ENCODE data around the gene TENT4B.

TENT4B gene

GRCh38 chr16:50251375-50252081, 98.4 kb downstream of the TENT4B start:
- TF ChIP-seq TEAD4 (IDR thresholded peaks at IDR 0.05) (no peak), RAD21 (IDR thresholded peaks at IDR 0.05; ENCODE audit: low read depth) (no peak)

- no peak for TF ChIP-seq CREB1 (IDR thresholded peaks at IDR 0.05; ENCODE audit: low read depth)
- no peak for TF ChIP-seq USF1 (IDR thresholded peaks at IDR 0.05)
- no peak for TF ChIP-seq TEAD4 (IDR thresholded peaks at IDR 0.05)
- no peak for TF ChIP-seq FOXM1 (IDR thresholded peaks at IDR 0.05; ENCODE audit: borderline replicate concordance, low read depth)
- no peak for TF ChIP-seq YY1 (IDR thresholded peaks at IDR 0.05; ENCODE audit: low read depth)
- no peak for TF ChIP-seq MAX (IDR thresholded peaks at IDR 0.05)
- TF ChIP-seq RAD21 (IDR thresholded peaks at IDR 0.05; ENCODE audit: low read depth), result no peak
- no peak for TF ChIP-seq EGR1 (IDR thresholded peaks at IDR 0.05)
- no peak for TF ChIP-seq CEBPB (IDR thresholded peaks at IDR 0.05)
- TF ChIP-seq EP300 (IDR thresholded peaks at IDR 0.05; ENCODE audit: borderline replicate concordance), result no peak
- no peak for TF ChIP-seq TAF1 (IDR thresholded peaks at IDR 0.05; ENCODE audit: low read depth)
These were observed 99.0 kb downstream of the TENT4B start for GRCh38 chr16:50252082-50252611.

- no peak for TF ChIP-seq CREB1 (IDR thresholded peaks at IDR 0.05; ENCODE audit: low read depth)
These were observed 99.9 kb downstream of the TENT4B start for GRCh38 chr16:50252874-50253513.

- TF ChIP-seq EGR1 (IDR thresholded peaks at IDR 0.05) (no peak), YY1 (IDR thresholded peaks at IDR 0.05; ENCODE audit: low read depth) (no peak), TCF12 (IDR thresholded peaks at IDR 0.05; ENCODE audit: low read depth) (no peak), ZBTB7A (IDR thresholded peaks at IDR 0.05; ENCODE audit: low read depth) (no peak), CEBPB (IDR thresholded peaks at IDR 0.05) (no peak), RAD21 (IDR thresholded peaks at IDR 0.05; ENCODE audit: low read depth) (no peak), EP300 (IDR thresholded peaks at IDR 0.05; ENCODE audit: borderline replicate concordance) (no peak)
These were observed 100.4 kb downstream of the TENT4B start for GRCh38 chr16:50253514-50253910.

GRCh38 chr16:50254072-50254471, 101.0 kb downstream of the TENT4B start:
- TF ChIP-seq FOXM1 (IDR thresholded peaks at IDR 0.05; ENCODE audit: borderline replicate concordance, low read depth), result no peak
- no peak for TF ChIP-seq TAF1 (IDR thresholded peaks at IDR 0.05; ENCODE audit: low read depth)
- no peak for TF ChIP-seq REST (IDR thresholded peaks at IDR 0.05; ENCODE audit: low read depth)
- TF ChIP-seq EGR1 (IDR thresholded peaks at IDR 0.05), result no peak
- no peak for TF ChIP-seq TCF12 (IDR thresholded peaks at IDR 0.05; ENCODE audit: low read depth)
- no peak for TF ChIP-seq RAD21 (IDR thresholded peaks at IDR 0.05; ENCODE audit: low read depth)
- TF ChIP-seq CREB1 (IDR thresholded peaks at IDR 0.05; ENCODE audit: low read depth), result no peak
- no peak for TF ChIP-seq YY1 (IDR thresholded peaks at IDR 0.05; ENCODE audit: low read depth)
- TF ChIP-seq USF1 (IDR thresholded peaks at IDR 0.05), result no peak
- TF ChIP-seq MAX (IDR thresholded peaks at IDR 0.05), result no peak
- TF ChIP-seq CEBPB (IDR thresholded peaks at IDR 0.05), result no peak
- no peak for TF ChIP-seq ZBTB7A (IDR thresholded peaks at IDR 0.05; ENCODE audit: low read depth)
- no peak for TF ChIP-seq EP300 (IDR thresholded peaks at IDR 0.05; ENCODE audit: borderline replicate concordance)
- TF ChIP-seq NFIC (IDR thresholded peaks at IDR 0.05), result no peak
- TF ChIP-seq TEAD4 (IDR thresholded peaks at IDR 0.05), result no peak

- TF ChIP-seq USF1 (IDR thresholded peaks at IDR 0.05) (no peak), NFIC (IDR thresholded peaks at IDR 0.05) (no peak), TCF12 (IDR thresholded peaks at IDR 0.05; ENCODE audit: low read depth) (no peak), FOXM1 (IDR thresholded peaks at IDR 0.05; ENCODE audit: borderline replicate concordance, low read depth) (no peak), RAD21 (IDR thresholded peaks at IDR 0.05; ENCODE audit: low read depth) (no peak), CEBPB (IDR thresholded peaks at IDR 0.05) (no peak), MAX (IDR thresholded peaks at IDR 0.05) (no peak), EGR1 (IDR thresholded peaks at IDR 0.05) (no peak), TEAD4 (IDR thresholded peaks at IDR 0.05) (no peak), CREB1 (IDR thresholded peaks at IDR 0.05; ENCODE audit: low read depth) (no peak), YY1 (IDR thresholded peaks at IDR 0.05; ENCODE audit: low read depth) (no peak), EP300 (IDR thresholded peaks at IDR 0.05; ENCODE audit: borderline replicate concordance) (no peak)
These were observed 102.4 kb downstream of the TENT4B start for GRCh38 chr16:50255538-50255937.
